DOHH2 (cell line): ENCODE data around the gene CCR7.
A peak's percentile ranks its signal among the peaks of the same experiment; 100 is the strongest.

Experiments
- H3F3A ChIP-seq: fragments of 200-600 bp; sonication (generic), shearing (Covaris generic); 2 replicates; pipeline ENCODE4 v1.6.0; 2016; ENCODE audit warnings: antibody characterized with exemption, mild to moderate bottlenecking; ENCODE audit not compliant: control insufficient read depth, insufficient read depth
- H3K27ac ChIP-seq: fragments of 200-600 bp; sonication (generic); 2 replicates; pipeline ENCODE4 v1.5.1; 2014; ENCODE audit warnings: low read depth, mild to moderate bottlenecking, low read length, moderate library complexity
- H3K27me3 ChIP-seq: fragments of 200-600 bp; sonication (generic); 2 replicates; pipeline ENCODE4 v1.6.1; 2014; ENCODE audit warnings: mild to moderate bottlenecking, low read length, mixed read lengths; ENCODE audit not compliant: control insufficient read depth
- H3K36me3 ChIP-seq: fragments of 200-600 bp; sonication (generic); 2 replicates; pipeline ENCODE4 v1.6.1; 2014; ENCODE audit warnings: mild to moderate bottlenecking, low read length, moderate library complexity, mixed read lengths; ENCODE audit not compliant: control insufficient read depth
- H3K4me1 ChIP-seq: fragments of 200-600 bp; sonication (generic); 2 replicates; pipeline ENCODE4 v1.6.1; 2014; ENCODE audit warnings: mild to moderate bottlenecking, low read length, mixed read lengths; ENCODE audit not compliant: control insufficient read depth
- H3K4me2 ChIP-seq: fragments of 200-600 bp; sonication (generic); 2 replicates; pipeline ENCODE4 v1.6.0; 2014; ENCODE audit warnings: mild to moderate bottlenecking, low read length, moderate library complexity
- H3K4me3 ChIP-seq: fragments of 200-600 bp; sonication (generic); 2 replicates; pipeline ENCODE4 v1.5.1; 2014; ENCODE audit warnings: mild to moderate bottlenecking, low read length, mixed read lengths
- H3K79me2 ChIP-seq: fragments of 200-600 bp; sonication (generic); 2 replicates; pipeline ENCODE4 v1.6.1; 2014; ENCODE audit warnings: mild to moderate bottlenecking, low read length, mixed read lengths; ENCODE audit not compliant: control insufficient read depth
- H3K9me2 ChIP-seq: fragments of 200-600 bp; sonication (generic); replicated peaks from 2 replicates; pipeline ENCODE4 v1.6.1; 2014; ENCODE audit warnings: mild to moderate bottlenecking, low read length, mixed read lengths; ENCODE audit not compliant: control insufficient read depth
- H3K9me3 ChIP-seq: fragments of 200-600 bp; sonication (generic); 2 replicates; pipeline ENCODE4 v1.6.1; 2014; ENCODE audit warnings: antibody characterized with exemption, low read length, mixed read lengths; ENCODE audit not compliant: control insufficient read depth, insufficient read depth
- H4K20me1 ChIP-seq: fragments of 200-600 bp; sonication (generic); 2 replicates; pipeline ENCODE4 v1.6.0; 2014; ENCODE audit warnings: low read depth, mild to moderate bottlenecking, antibody characterized with exemption, low read length, moderate library complexity; ENCODE audit not compliant: control insufficient read depth, insufficient read depth
- CTCF ChIP-seq: fragments of 200-600 bp; sonication (generic); IDR thresholded peaks from one replicate; pipeline ENCODE4 v1.5.1; 2014; ENCODE audit warnings: antibody characterized with exemption, mild to moderate bottlenecking, low read depth, low read length; ENCODE audit not compliant: poor library complexity, severe bottlenecking
- EZH2phosphoT487 ChIP-seq: fragments of 200-600 bp; sonication (generic); IDR thresholded peaks from 2 replicates; pipeline ENCODE4 v1.6.1; 2017; ENCODE audit warnings: borderline replicate concordance, mild to moderate bottlenecking, antibody characterized with exemption, low read length, moderate library complexity, mixed read lengths

Gene CCR7

GRCh38 chr17:40582328-40582901, 17.1 kb upstream of the CCR7 start:
- Histone ChIP-seq H3K4me3 (no peak overlapping the region), H4K20me1 (no peaks in the 10 kb centered on the region), H3K4me1 (peaks cover 8% of the 10 kb centered on the region), H3K79me2 (no peaks in the 10 kb centered on the region), H3K27me3 (peaks cover 14% of the 10 kb centered on the region), H3K36me3 (no peaks in the 10 kb centered on the region), H3K27ac (no peak overlapping the region), H3K4me2 (peak overlapping the region; percentile 34; the same call in 1 of the 2 replicates), H3K9me2 (no peaks in the 10 kb centered on the region), H3K9me3 (no peaks in the 10 kb centered on the region; the same call in 1 of the 2 replicates), H3F3A (no peaks in the 10 kb centered on the region)
- TF ChIP-seq CTCF (no peak), EZH2phosphoT487 (no peak)

GRCh38 chr17:40580140-40580539, 14.9 kb upstream of the CCR7 start:
- Histone ChIP-seq H3K27ac (no peak overlapping the region), H3K4me1 (peaks cover 8% of the 10 kb centered on the region), H4K20me1 (no peaks in the 10 kb centered on the region), H3K27me3 (peaks cover 21% of the 10 kb centered on the region), H3F3A (no peaks in the 10 kb centered on the region), H3K36me3 (no peaks in the 10 kb centered on the region), H3K9me2 (no peaks in the 10 kb centered on the region), H3K4me2 (no peak overlapping the region), H3K79me2 (no peaks in the 10 kb centered on the region), H3K9me3 (no peaks in the 10 kb centered on the region; the same call in 1 of the 2 replicates), H3K4me3 (no peak overlapping the region)
- TF ChIP-seq EZH2phosphoT487 (no peak), CTCF (no peak)

- Histone ChIP-seq H3K36me3 (no peaks in the 10 kb centered on the region), H3K4me1 (peaks cover 8% of the 10 kb centered on the region)
Observed at GRCh38 chr17:40579471-40579870, 14.2 kb upstream of the CCR7 start.

More at GRCh38 chr17:40579471-40579870, 14.2 kb upstream of the CCR7 start:
- no peak overlapping the region for H3K27ac ChIP-seq
- no peaks in the 10 kb centered on the region for H3K9me2 ChIP-seq
- no peaks in the 10 kb centered on the region for H3K79me2 ChIP-seq
- peaks cover 21% of the 10 kb centered on the region for H3K27me3 ChIP-seq
- TF ChIP-seq EZH2phosphoT487 (no peak), CTCF (no peak)
- H4K20me1 ChIP-seq: no peaks in the 10 kb centered on the region
- H3K4me2 ChIP-seq: no peak overlapping the region
- no peak overlapping the region for H3K4me3 ChIP-seq
- H3K9me3 ChIP-seq: peaks cover 3% of the 10 kb centered on the region
- H3F3A ChIP-seq: no peaks in the 10 kb centered on the region
